Forelimb muscle (tissue), 1 donor: ENCODE results near the gene CDKAL1. TPM values are rescaled to one million over a fixed set of nuclear protein-coding genes. Genes with fewer than 3 reads are reported as not detected.

ENCODE experiments used
- DNase-seq: peaks from one replicate; pipeline ENCODE4 v3.0.0-alpha.2; 2013; ENCODE audit warnings: low read depth
- polyA plus RNA-seq: library from polyadenylated mRNA; unstranded; fragments of 120-200 nt; gene quantifications from one replicate; pipeline ENCODE4 v1.2.1, GENCODE V29; 2013; ENCODE audit not compliant: insufficient read length

CDKAL1 gene
- polyA plus RNA-seq, 1 donor: 12.7 TPM

GRCh38 chr6:20876561-20876960 lies 342.3 kb downstream of the CDKAL1 start:
- no peak for DNase-seq

DNA sequence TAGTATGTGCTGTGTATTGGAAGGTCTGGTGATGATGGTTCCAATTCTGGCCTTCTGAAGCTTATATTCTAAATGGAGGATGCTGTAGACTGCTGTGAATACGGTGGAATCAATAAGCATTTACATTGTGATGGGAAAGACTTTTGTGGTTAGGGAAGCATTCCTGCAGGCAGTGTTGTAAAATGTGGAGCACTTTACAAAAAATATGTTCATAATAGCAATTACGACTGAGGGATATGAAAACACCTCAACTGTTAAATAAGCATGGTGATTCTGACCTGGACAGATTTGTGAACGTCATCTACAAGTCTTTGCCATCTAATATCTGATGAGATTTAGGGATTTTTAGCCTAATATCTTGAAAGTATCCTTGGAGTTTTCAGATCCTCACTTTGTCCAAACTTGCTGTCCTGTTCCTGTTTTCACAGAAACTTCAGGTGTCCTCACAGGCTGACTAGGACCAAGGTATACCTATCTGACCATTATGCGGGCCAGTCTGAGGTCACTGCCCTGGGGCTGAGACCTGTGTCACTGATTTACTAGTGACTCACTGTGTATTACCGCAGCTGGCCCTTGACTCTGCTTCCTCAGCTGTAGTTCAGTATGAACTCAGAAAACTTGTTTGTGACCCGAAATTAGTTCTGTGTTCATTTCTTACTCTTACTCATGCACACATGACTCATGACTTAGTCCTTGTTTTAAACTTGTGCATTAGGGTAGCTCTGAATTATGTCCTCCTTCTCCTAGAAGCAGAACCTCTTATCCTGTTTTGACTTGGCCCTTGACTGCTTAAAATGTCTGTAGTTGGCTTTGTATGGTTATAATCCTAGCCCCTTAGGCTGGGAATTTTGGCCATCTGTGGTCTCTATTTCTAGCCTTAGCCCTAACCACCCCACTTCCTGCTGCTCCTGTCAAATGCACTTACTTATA lies 343.0 kb downstream of the CDKAL1 start:
- no peak for DNase-seq

GRCh38 chr6:20879121-20879520 lies 344.9 kb downstream of the CDKAL1 start:
- no peak for DNase-seq

DNA sequence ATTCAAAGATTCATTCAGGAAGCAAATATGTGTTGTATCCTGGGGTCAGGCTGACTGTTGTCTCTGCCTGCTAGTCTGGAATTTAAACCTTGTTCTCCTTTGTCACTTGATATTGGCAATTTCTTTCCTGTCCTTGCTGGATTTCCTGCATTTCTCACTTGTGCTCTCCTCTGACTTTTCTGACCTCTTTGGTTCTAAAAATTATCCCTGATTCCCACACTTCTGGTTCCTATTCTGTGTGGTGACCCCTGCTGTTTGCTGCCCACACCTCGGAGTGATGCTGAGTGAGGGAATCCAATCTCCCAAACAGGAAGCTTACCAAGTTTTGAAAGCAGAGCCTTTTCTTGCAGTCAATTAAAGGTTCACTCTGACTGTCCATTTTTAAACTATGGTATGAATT lies 345.3 kb downstream of the CDKAL1 start:
- DNase-seq: no peak

- DNase-seq: no peak
Measured at GRCh38 chr6:20881365-20881764, 347.1 kb downstream of the CDKAL1 start.

GRCh38 chr6:20882014-20882413 lies 347.8 kb downstream of the CDKAL1 start:
- DNase-seq: no peak

DNA sequence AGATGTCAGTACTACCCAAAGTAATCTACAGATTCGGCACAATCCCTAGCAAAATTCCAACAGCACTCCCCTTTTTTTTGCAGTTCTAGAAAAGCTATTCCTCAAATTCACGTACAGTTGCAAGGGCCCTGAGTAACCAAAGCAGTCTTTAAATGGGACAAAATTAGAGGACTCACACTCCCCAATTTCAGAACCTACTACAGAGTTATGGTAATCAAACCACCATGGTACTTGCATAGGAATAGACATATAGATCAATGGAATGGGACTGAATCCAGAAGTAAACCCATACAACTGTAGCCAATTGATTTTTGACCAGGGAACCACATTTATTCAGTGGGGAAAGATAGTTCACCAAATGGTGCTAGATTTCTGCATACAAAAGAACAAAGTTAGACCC lies 350.8 kb downstream of the CDKAL1 start:
- no peak for DNase-seq

DNA sequence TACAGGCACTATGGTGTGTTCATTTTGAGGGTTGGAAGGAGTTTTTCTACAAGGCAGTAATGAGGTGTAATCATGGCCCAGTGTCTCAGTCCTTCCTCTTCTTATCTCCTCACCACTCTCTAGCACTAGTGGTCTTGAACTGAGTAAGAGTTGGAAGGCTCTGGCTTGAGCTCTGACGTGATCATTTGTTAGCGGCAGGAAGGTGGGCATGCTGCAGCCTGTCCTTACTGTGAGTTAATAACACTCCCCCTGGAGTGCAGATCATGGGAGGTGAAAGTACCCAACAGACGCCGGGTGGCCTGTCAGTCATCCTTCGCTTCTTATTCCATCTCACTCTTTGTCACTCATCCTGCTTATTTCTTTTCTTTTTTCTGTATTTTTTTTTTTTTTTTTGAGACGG lies 356.9 kb downstream of the CDKAL1 start:
- no peak for DNase-seq

- no peak for DNase-seq
Measured at GRCh38 chr6:20892365-20892764, 358.1 kb downstream of the CDKAL1 start.

DNA sequence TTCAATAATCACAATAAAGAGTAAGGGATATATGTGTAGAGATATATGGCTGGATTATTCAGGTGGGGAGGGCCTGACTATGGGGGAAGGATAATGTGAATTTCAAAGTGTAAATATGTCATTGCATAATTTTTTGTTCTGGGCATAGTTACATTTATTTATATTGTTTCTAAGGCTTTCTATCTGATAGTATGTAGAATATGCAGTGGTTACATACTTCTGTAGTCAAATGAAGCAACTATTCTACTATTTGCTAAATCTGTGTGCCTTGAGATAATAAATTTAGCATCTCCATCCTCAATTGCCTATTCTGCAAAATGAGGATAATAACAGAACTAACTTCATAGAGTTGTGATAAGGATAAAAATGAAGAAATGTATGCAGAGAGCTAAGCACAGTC lies 359.2 kb downstream of the CDKAL1 start:
- no peak for DNase-seq

DNA sequence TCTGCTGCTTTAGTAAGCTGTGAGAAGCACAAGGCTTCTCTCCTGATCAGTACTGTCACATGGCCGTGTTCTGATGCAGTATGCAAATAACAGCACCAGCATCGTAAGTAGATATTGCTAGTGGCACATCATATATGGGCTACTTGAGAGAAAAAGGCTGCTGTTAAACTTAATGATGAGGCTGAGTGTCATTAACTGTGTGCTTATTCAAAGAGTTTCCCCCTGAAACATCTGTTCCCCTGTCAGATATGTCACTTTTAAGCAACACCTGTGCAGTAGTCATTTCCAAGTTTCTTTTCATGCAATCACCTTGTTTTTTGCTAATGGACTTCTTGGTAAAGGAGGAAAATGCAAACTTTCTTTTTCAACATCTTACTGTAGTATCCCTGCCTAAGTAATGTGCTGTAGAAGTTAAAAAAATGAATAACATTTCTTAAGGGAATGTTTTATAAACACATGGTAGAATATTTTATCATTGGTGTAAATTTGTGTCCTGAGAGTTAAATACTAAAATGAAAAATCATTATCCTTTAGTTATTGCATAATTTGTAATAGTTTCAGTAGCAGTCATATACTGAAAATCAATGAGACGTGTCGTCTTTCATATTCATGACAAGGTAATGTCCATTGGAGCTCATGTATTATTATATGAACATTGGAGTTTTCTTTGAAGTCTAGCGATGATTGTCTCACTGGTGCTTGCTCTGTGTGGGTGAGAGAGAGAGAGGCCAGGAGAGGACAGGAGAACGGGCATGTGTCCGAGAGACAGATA lies 366.3 kb downstream of the CDKAL1 start:
- no peak for DNase-seq

GRCh38 chr6:20905377-20905776 lies 371.1 kb downstream of the CDKAL1 start:
- DNase-seq: no peak

- DNase-seq: no peak
Measured at GRCh38 chr6:20906945-20907344, 372.7 kb downstream of the CDKAL1 start.

- DNase-seq: no peak
Measured at GRCh38 chr6:20907486-20908071, 373.3 kb downstream of the CDKAL1 start.

- no peak for DNase-seq
Measured at GRCh38 chr6:20909621-20910020, 375.4 kb downstream of the CDKAL1 start.

DNA sequence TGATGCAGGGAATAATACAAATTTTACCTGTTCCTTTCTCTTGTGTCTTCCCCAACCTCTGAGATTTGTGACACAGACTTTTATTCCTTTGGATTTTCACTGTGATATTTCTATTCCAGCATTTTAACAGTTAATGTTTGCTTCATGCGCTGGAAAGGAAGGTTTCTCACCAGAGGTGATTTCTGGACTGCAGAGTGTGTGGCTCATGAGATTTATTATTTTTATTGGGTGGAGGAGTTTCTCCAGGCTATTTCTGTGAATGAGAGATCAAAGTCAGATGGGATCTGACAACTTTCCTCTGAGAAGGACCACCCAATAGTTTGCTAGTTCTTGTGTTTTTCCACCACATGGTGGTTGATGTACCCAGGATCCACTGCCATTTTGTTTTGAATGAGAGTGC lies 377.5 kb downstream of the CDKAL1 start:
- DNase-seq: no peak

- no peak for DNase-seq
Measured at GRCh38 chr6:20915156-20915555, 380.9 kb downstream of the CDKAL1 start.

GRCh38 chr6:20915626-20916025 lies 381.4 kb downstream of the CDKAL1 start:
- DNase-seq: no peak

- no peak for DNase-seq
Measured at GRCh38 chr6:20916086-20916485, 381.8 kb downstream of the CDKAL1 start.

DNA sequence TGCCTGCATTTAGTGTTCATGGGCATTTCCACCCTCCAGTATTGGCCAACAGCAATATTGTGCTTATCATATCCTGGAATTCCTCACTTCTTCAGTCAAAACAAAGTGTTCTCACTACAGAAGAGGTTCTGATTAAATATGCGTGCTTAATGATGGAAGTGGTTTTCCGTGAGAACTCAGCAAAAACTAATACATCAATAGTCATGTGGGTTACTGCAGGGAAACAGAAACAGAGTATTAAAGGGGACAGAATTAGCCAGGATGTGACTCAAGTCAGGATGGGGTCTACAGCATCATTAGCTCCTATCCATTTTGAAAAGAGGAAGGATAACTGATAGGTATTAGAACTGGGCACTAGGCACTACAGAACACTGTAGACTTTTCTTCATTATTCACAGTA lies 384.6 kb downstream of the CDKAL1 start:
- DNase-seq: no peak

DNA sequence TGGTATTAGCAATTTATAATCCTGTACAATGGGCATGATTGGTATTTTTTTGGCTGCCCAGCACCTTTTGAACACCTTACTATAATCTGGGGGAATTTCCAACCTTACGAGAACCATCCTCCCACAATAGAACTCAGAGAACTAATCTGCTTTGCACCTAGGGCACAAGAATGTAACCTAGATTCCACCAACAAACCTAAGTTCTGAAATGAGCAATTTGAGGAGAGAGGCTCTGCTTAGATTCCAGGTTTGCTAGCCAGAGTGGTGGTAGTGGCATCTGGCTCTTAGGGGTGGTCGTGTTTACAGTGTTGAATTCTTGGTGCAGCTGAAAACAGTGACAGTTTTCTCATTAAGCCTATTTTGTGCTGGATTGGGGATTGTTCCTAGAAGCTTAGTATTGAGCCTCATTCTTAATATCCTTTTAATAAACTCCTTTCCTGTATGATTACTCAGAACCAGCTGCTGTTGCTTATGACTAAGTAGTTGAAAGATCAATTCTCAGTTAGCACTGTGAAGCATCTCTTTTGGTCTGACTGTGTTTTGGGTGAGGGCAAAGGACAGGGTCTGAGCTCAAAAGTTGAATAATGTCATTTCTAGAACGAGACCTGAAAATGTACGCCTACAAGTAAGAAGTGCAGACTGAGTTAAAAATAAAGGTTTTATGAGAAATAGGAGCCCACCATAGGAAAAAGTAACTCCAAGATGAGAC lies 385.6 kb downstream of the CDKAL1 start:
- DNase-seq: no peak

DNA sequence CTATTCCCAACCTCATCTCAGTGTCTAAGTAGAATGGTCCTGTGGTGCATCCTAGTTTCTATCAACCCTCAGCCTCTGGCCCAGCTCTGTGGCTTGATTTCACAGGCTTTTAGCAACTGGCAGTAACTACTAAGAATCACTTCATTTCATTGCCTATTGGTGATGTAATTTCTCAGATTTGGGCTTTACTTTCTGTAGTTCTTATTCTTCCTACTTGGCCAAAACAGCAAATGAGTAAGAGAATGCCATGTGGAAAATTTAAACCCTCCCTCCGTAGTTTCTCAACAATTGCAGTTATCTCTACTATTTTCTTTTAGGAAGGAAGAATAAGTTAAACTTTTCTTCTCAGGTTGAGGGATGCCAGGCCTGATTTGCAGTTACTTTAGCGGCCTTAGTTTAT lies 387.3 kb downstream of the CDKAL1 start:
- no peak for DNase-seq
